ENCODE data around the gene RILPL2.

DNA sequence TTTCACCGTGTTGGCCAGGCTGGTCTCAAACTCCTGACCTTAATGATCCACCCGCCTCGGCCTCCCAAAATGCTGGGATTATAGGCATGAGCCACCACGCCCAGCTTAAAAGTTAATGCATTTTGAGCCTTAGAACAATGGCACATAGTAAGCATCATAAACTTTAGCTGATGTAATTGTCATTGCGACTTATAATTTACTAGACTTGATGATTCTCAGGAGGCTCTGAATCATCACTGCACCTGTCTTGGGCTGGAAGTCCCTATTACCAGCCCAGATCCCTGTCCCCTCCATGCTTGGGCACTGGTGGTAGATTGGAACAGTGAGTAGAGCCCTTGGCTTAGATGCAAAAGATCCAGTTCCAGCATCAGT lies 26.5 kb downstream of the RILPL2 start:
- TF ChIP-seq CTCF (IDR thresholded peaks at IDR 0.05) (no peak), POLR2A (IDR thresholded peaks at IDR 0.05) (no peak), POLR2AphosphoS5 (IDR thresholded peaks at IDR 0.05; ENCODE audit: insufficient read depth in 1 of 2, low read depth in 1 of 2) (no peak)

Measured in vagina (tissue), 2 donors.